Calu3 (cell line): ENCODE data around the gene EEIG2. TPM values are rescaled to one million over a fixed set of nuclear protein-coding genes. Genes with fewer than 3 reads are reported as not detected.
A peak's percentile ranks its signal among the peaks of the same experiment; 100 is the strongest.

Experiments used
- Bru-seq: library from RNA; stranded (reverse); fragments of 400-500 nt; gene quantifications from one replicate; lab custom pipeline; 2021; lab: Mats Ljungman, UMichigan
- BruChase-seq, 2 experiments: library from RNA; stranded (reverse); fragments of 400-500 nt; gene quantifications; one replicate each; lab custom pipeline; 2021; lab: Mats Ljungman, UMichigan
- BruUV-seq: library from RNA; stranded (reverse); fragments of 400-500 nt; replicated peaks from 2 replicates; lab custom pipeline; 2021; lab: Mats Ljungman, UMichigan
- CTCF ChIA-PET: fragments of 300-600 bp; sonication (Branson Sonifier 250); formaldehyde crosslinking; loops from one replicate; lab custom pipeline; 2022; ENCODE audit warnings: antibody characterized with exemption; lab: Charles Lee
- DNase-seq: peaks from one replicate; pipeline ENCODE4 v3.0.0; 2022
- H3K27ac Mint-ChIP-seq: one replicate; pipeline ENCODE4 v1.8.0; 2022; ENCODE audit warnings: mixed read lengths; ENCODE audit not compliant: unreplicated experiment
- H3K27me3 Mint-ChIP-seq: one replicate; pipeline ENCODE4 v1.8.0; 2022; ENCODE audit warnings: mixed read lengths; ENCODE audit not compliant: unreplicated experiment
- H3K36me3 Mint-ChIP-seq: one replicate; pipeline ENCODE4 v1.8.0; 2022; ENCODE audit warnings: mild to moderate bottlenecking, moderate library complexity, mixed read lengths; ENCODE audit not compliant: insufficient read depth, unreplicated experiment
- H3K4me1 Mint-ChIP-seq: one replicate; pipeline ENCODE4 v1.8.0; 2022; ENCODE audit warnings: mild to moderate bottlenecking, low read depth, mixed read lengths; ENCODE audit not compliant: unreplicated experiment
- H3K4me3 Mint-ChIP-seq: one replicate; pipeline ENCODE4 v1.8.0; 2022; ENCODE audit warnings: mild to moderate bottlenecking, low read depth, moderate library complexity, mixed read lengths; ENCODE audit not compliant: unreplicated experiment
- H3K9me3 Mint-ChIP-seq: one replicate; pipeline ENCODE4 v1.8.0; 2022; ENCODE audit warnings: low read depth, mixed read lengths; ENCODE audit not compliant: unreplicated experiment
- CTCF ChIP-seq: fragments of 200-600 bp; IDR thresholded peaks from one replicate; pipeline ENCODE4 v1.8.0; 2022; ENCODE audit warnings: antibody characterized with exemption; ENCODE audit not compliant: unreplicated experiment
- intact Hi-C: fragments of 100-400 bp; cut with micrococcal nuclease; formaldehyde crosslinking; loops from one replicate; pipeline ENCODE4 v1.10.0; 2022; ENCODE audit not compliant: unreplicated experiment
- long read RNA-seq: library from polyadenylated mRNA; stranded (forward); transcript quantifications from one replicate; pipeline ENCODE4 v2.0.0, GENCODE V29; 2022
- total RNA-seq: library from RNA; stranded (reverse); gene quantifications from 2 replicates; pipeline ENCODE4 v1.2.3, GENCODE V29; 2022

The EEIG2 gene
- total RNA-seq (7.9 and 13.6 TPM in 2 replicates), Bru-seq, nascent RNA (percentile 50 among the genes with signal in this experiment), BruChase-seq, experiment 1, labeled RNA remaining after a 6-hour chase (percentile 69 among the genes with signal in this experiment), BruChase-seq, experiment 2, labeled RNA remaining after a 2-hour chase (percentile 57 among the genes with signal in this experiment)
- long read RNA-seq, full-length matches to known transcripts, result 2 of 3 reads
- long read RNA-seq, partial matches to known transcripts, result 1 of 3 reads
- long read RNA-seq, other reads (novel, unspliced or antisense), result 0 of 3 reads

- peak within 1 kb of the TSS; percentile 78 for H3K4me3 Mint-ChIP-seq
- CTCF ChIA-PET, result interaction anchor here (0.6 to 2.4 kb wide), 7 partner anchors 8 to 84 kb away, joined by 3 to 11 read pairs (median 3); no protein-coding TSS in a partner anchor
- intact Hi-C loops, result loop anchor here (2.0 kb wide), 2 partner anchors 25 to 83 kb away; no protein-coding TSS in a partner anchor
- H3K9me3 Mint-ChIP-seq, result no peaks in the 10 kb centered on the region
- TF ChIP-seq CTCF, result peak; percentile 63
- peak; percentile 87 for DNase-seq
- no peaks in the 10 kb centered on the region for H3K4me1 Mint-ChIP-seq
- H3K27me3 Mint-ChIP-seq, result no peaks in the 10 kb centered on the region
- no TSS peak for BruUV-seq
- H3K27ac Mint-ChIP-seq, result peak within 1 kb of the TSS; percentile 68
- H3K36me3 Mint-ChIP-seq, result peaks cover 8% of the 10 kb centered on the region
These were observed at the start of gene EEIG2 for GRCh38 chr1:108559215-108560186. Gene EEIG2, plus strand, starts transcription at chr1:108560100. Its CDS starts 329 bp downstream, at chr1:108560429.

- DNase-seq, result no peak
- no TSS peak for BruUV-seq
- intact Hi-C loops, result loop anchor here (1.0 kb wide), 2 partner anchors 50 to 132 kb away; no protein-coding TSS in a partner anchor
- Mint-ChIP-seq H3K4me1 (no peaks in the 10 kb centered on the region), H3K9me3 (no peaks in the 10 kb centered on the region), H3K27ac (no peak overlapping the region), H3K36me3 (no peaks in the 10 kb centered on the region), H3K27me3 (no peaks in the 10 kb centered on the region), H3K4me3 (no peak overlapping the region)
- no peak for TF ChIP-seq CTCF
- CTCF ChIA-PET, result interaction anchor here (2.1 kb wide), 1 partner anchor 49 kb away, joined by 11 read pairs; the partner anchor contains the start of gene EEIG2
These were observed 48.1 kb upstream of the EEIG2 start for GRCh38 chr1:108511764-108512163.

- Mint-ChIP-seq H3K4me3 (no peak overlapping the region), H3K9me3 (no peaks in the 10 kb centered on the region), H3K4me1 (no peaks in the 10 kb centered on the region), H3K27ac (no peak overlapping the region), H3K27me3 (no peaks in the 10 kb centered on the region), H3K36me3 (no peaks in the 10 kb centered on the region)
- no TSS peak for BruUV-seq
- no peak for DNase-seq
- CTCF ChIA-PET, result interaction anchor here (1.1 to 2.1 kb wide), 3 partner anchors 48 to 134 kb away, joined by 3 to 11 read pairs (median 11); partner anchors contain the start of gene EEIG2
- TF ChIP-seq CTCF, result peak; percentile 42
- intact Hi-C loops, result loop anchor here (1.0 kb wide), 2 partner anchors 49 to 131 kb away; no protein-coding TSS in a partner anchor
These were observed 47.5 kb upstream of the EEIG2 start for GRCh38 chr1:108512239-108513043.
